GM21381 (cell line): ENCODE results near the gene TRIM56.
"Not testable (repeated sequence)": the region's sequence is repeated elsewhere in the genome, so short reads cannot be mapped to it uniquely, and the experiment has no call there.

Experiments
- ATAC-seq: cut with Tn5 transposase; IDR thresholded peaks from one replicate; pipeline ENCODE4 v1.9.1; 2021; ENCODE audit warnings: mild to moderate bottlenecking, moderate library complexity; ENCODE audit not compliant: unreplicated experiment

The TRIM56 gene

DNA sequence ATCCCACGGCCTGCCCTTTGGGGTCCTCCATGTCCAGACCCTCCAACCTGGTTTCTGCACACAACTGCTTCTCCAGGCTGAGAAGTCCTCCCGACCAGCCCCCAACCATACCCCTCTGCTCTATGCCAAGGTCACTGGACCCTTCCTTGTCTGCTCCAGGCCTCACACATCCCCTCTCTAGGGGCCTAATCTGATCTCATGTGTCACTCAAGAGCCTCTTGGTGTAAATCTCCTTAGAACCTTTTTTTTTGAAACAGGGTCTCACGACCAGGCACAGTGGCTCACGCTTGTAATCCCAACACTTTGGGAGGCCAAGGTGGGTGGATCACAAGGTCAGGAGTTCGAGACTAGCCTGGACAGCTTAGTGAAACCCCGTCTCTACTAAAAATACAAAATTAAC is 24.1 kb downstream of the TRIM56 start:
- ATAC-seq, result no peak

DNA sequence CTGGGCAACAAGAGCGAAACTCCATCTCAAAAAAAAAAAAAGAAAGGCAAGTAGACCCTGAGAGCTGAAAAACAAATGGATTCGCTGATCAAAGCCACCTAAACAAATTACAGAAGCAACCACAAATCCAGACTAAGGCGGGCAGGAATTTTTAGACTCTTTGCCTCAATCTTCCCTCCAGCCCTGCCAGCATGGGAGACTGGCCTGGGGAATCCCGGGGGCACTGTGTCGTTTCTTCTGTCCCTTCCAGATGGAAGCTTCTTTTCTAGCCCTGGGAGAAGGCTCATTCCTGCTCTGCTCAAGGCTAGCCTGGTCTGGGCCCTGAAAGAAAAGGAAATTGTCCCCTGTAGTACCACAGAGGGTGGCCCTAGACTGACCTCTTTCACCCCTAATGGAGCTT is 26.0 kb downstream of the TRIM56 start:
- no peak for ATAC-seq

DNA sequence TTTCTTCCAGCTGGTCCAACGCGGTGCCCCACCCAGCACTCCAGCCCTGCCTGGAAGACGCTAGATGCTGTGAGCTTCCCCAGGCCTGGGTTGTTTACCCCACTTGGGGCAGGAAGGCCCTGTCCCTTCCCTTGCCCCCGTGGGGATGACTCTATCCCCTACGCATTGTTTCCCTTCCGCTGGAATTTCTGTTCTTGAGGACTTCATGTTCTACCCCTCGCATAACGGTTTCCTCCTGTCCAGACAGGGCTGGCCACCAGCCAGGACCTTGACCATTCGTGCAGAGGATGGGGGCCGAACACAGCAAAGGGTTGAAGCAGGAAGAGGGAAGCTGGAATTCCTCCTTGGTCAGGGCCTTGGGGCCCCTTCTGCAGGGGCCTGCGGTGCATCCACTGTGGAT is 27.0 kb downstream of the TRIM56 start:
- ATAC-seq, result no peak

DNA sequence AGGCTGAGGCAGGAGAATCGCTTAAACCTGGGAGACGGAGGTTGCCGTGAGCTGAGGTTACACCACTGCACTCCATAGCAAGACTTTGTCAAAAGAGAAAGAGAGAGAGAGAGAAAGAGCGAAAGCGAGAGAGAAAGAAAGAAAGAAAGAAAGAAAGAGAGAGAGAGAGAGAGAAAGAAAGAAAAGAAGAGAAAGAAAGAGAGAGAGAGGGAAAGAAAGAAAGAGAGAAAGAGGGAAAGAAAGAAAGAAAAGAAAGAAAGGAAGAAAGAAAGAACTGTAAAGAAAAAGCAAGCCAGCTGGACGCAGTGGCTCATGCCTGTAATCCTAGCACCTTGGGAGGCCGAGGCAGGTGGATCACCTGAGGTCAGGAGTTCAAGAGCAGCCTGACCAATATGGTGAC is 27.9 kb downstream of the TRIM56 start:
- not testable (repeated sequence) for ATAC-seq

DNA sequence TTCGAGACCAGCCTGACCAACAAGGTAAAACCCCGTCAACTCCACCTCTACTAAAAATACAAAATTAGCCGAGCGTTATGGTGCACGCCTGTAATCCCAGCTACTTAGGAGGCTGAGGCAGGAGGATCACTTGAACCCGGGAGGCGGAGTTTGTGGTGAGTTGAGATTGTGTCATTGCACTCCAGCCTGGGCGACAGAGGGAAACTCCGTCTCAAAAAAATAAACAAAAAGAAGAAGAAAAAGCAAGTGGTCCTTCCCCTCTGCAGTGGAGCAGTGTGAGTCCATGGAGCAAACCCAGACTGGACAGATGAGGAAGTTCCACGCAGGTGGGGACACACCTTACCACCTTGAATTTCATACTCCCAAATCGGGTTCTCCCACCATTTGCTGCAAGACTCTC is 28.6 kb downstream of the TRIM56 start:
- ATAC-seq, result no peak

DNA sequence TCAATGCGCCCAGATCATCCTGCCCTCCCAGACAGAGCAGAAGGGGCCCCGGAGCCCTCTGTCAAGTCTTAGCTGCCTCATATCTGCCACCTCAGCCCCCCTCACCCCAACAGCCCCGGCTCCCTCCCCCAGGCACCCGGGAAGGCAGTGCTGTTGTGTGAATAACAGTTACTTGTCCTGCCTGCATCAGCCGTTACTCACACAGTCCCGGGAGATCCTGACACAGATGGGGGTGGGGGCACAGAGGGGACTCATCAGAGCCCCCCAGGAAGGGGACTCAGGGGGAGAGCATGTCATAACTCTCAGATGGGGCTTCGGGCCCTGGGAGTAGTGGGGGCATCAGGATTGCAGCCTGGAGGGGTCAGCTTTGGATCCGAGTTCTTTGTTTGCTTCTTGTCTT is 29.2 kb downstream of the TRIM56 start:
- no peak for ATAC-seq

DNA sequence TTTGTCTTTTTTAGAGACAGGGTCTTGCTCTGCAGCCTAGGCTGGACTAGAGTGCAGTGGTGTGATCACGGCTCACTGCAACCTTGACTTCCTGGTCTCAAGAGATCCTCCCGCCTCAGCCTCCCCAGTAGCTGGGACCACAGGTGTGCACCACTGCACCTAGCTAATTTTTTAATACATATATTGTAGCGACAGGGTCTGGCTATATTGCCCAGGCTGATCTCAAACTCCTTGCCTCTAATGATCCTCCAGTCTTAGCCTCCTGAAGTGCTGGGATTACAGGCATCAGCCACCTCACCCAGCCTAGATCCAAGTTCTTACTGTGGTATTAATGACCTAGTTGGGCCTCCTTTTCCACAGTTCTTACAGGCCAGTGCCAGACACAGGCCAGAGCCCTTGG is 29.9 kb downstream of the TRIM56 start:
- no peak for ATAC-seq

DNA sequence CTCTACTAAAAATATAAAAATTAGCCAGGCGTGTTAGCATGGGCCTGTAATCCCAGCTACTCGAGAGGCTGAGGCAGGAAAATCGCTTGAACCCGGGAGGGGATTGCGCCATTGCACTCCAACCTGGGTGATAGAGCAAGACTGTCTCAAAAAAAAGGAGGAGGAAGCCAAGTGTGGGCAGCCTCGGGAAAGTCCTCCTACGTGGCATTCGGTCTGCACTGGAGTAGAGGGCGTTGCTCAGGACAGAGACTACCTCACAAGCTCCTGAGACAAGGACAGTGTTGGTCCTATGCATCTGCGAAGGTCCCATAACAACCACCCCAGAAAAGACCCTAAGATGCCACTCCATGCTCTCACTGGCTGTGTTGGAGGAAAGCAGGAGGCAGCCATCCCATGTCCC is 31.6 kb downstream of the TRIM56 start:
- ATAC-seq, result no peak

DNA sequence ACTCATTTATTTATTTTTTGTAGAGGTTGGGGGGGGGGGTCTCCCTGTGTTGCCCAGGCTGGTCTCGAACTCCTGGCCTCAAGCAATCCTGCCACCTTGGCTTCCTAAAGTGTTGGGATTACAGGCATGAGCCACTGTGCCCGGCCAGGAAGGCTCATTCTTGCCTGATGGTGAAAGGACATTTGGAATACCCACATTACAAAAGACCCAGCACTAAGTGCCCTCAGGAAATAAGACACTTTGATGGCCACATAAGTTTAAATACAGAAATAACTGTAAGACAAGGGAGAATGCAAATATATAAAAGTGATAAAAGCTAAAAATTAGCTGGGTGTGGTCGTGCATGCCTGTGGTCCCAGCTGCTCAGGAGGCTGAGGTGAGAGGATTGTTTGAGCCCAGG is 33.6 kb downstream of the TRIM56 start:
- no peak for ATAC-seq

DNA sequence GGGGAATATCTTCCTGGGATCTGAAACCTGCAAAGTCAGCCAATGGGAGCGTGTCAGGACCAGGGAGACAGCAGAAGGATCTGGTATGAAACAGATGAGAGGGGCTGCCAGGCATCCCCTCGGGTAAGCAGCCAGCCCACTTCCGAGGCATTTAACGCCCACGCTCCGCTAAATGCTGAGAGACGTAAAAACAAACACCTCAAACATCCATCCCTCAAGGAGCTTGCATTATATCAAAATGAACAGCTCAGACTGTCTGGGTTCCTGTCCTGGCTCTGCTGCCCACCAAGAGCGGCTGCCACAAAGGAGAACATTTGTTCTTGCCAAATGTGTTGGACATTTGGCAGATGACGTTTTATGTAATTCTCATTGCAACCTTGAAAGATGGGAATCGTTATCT is 34.6 kb downstream of the TRIM56 start:
- no peak for ATAC-seq

DNA sequence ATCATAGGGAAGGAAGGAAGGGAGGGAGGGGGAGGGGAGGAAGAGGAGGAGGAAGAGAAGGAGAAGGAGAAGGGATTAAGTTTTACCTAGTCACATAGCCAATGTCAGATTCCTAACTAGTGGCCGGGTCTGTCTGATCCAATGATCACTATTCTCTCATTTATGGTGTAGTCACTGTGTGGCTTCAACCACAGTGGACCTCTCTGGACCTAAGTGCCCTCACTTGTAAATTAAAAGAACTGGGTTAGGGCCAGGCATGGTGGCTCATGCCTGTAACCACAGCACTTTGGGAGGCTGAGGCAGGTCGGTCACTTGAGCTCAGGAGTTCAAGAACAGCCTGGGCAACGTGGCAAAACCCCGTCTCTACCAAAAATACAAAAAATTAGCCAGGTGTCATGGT is 35.0 kb downstream of the TRIM56 start:
- no peak for ATAC-seq

DNA sequence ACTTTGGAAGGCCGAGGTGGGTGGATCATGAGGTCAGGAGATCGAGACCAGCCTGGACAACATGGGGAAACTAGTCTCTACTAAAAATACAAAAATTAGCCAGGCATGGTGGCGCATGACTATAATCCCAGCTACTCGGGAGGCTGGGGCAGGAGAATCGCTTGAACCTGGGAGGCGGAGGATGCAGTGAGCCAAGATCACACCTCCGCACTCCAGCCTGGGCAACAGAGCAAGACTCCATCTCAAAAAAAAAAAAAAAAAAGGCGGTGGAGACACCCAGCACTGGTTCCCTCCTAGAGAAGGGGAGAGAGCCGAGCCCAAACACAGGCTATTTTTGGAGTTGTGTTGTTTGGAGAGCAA is 36.3 kb downstream of the TRIM56 start:
- ATAC-seq, result not testable (repeated sequence)

DNA sequence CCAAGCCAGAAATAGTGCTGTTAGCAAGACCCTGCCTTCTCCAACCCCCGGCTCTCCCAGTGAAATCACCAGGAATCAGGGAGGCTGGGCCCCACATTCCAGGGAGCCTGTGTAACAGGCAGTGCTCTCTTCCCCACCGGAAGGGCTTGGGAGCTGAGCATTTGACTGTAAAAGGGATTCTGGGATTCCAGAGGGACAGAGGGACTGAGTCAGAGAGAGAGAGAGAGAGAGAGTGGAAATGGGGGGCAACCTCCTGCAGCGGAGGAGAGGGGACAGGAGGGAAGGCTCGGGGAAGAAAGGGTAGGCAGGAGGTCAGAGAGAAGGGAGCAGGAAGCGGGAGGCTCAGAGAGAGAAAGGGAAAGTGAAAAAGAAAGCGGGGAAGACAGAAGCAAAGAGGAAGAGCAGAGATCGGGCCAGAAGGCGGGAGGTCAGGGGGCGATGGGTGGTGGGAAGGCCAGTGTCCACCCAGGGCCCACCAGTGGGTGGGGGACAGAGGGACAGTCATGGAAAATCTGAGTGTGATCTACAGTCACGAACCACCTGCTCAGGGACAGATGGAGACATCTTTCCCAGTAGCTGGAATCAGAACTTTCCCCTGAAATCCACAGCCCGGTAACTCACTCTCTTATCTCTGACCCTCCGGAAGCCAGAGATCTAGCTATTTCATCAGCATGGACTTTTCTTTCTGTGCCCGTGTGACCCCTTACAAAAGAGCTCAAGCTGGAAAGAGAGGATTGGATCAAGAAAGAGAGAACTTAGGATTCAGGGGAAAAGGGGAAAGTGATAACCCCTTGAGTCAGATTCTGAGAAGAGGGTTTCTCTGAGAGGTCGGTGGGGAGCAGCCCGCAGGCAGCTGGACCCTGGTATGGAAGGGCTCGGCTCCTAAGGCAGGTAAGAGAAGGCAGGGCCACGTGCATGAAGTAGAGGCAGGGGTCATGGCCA is 37.0 kb downstream of the TRIM56 start:
- no peak for ATAC-seq

DNA sequence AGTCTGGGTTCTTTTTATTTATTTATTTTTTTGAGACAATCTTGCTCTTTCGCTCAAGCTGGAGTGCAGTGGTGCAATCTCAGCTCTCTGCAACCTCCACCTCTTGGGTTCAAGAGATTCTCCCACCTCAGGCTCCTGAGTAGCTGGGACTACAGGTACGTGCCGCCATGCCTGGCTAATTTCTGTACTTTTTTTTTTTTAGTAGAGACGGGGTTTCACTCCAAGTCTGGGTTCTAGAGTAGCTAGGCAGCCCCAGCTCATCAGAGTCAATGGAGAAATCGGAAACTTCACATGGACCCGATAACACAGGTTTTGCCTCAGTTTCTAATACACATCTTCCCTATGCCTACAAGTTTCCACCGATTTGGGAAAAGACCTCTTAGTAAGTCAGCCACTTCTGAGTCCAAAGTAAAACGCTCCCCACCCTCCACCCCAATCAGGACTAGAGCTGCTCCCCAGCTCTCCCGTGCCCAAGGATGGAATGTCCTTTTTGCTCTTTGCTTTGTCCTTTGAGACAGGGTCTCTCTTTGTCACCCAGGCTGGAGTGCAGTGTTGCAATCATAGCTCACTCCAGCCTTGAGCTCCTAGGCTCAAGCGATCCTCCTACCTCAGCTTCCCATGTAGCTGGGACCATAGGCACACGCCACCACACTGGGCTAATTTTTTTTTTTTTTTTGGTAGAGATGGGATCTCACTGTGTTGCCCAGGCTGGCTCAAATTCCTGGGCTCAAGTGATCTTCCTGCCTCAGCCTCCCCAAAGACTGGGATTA is 37.8 kb downstream of the TRIM56 start:
- ATAC-seq, result no peak

DNA sequence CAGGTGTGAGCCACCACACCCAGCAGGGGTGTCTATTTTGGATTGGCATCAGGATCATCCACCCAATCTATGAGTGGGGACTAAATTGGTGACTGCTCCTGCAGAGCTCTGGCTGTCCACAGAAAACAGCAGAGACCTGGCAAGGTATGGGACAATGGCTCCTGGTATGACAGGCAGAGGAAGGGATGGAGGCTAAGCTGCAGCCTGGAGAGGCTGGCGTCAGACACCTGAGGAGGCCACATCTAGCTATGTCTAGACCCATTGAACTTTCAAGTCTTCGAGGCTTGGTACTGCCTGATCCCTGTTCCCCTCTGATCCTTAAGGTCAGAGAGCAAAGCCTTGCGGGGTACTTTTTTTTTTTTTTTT is 38.4 kb downstream of the TRIM56 start:
- ATAC-seq, result no peak

DNA sequence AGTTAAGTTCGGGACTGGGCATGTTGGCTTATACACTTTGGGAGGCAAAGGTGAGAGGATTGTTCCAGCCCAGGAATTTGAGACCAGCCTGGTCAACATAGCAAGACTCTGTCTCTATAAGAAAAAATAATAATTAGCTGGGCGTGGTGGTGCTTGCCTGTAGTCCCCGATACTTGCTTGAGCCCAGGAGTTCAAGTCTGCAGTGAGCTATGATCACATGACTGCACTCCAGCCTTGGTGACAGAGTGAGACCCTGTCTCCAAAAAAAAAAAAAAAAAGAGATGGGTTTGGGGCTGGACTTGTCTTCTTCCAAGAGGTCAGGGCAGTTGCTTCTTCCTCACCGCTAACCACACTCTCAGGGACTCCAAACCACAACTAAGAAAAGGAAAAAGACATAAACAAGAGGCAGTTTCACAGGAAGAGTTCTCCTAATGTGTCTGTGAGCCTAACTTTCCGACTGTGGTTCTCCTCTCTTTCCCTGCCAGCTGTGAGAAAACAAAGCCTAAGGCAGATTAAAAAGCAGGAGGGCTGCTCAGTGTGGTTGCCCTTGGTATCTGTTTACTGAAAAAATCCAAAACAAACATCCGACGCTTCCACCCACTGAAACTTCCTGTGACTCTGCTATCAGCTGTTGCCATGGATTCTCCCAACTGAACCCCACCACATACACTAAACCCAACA is 39.2 kb downstream of the TRIM56 start:
- no peak for ATAC-seq

DNA sequence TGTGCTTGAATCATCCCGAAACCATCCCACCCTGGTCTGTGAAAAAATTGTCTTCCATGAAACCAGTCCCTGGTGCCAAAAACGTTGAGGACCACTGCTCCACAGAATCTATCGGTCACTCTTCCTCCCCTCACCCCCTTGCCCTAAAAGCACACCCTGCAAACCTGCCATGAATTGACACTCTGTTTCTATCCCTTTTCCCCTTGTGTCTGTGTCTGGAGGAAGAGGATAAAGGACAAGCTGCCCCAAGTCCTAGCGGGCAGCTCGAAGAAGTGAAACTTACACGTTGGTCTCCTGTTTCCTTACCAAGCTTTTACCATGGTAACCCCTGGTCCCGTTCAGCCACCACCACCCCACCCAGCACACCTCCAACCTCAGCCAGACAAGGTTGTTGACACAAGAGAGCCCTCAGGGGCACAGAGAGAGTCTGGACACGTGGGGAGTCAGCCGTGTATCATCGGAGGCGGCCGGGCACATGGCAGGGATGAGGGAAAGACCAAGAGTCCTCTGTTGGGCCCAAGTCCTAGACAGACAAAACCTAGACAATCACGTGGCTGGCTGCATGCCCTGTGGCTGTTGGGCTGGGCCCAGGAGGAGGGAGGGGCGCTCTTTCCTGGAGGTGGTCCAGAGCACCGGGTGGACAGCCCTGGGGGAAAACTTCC is 40.8 kb downstream of the TRIM56 start:
- peak; percentile 66 for ATAC-seq

DNA sequence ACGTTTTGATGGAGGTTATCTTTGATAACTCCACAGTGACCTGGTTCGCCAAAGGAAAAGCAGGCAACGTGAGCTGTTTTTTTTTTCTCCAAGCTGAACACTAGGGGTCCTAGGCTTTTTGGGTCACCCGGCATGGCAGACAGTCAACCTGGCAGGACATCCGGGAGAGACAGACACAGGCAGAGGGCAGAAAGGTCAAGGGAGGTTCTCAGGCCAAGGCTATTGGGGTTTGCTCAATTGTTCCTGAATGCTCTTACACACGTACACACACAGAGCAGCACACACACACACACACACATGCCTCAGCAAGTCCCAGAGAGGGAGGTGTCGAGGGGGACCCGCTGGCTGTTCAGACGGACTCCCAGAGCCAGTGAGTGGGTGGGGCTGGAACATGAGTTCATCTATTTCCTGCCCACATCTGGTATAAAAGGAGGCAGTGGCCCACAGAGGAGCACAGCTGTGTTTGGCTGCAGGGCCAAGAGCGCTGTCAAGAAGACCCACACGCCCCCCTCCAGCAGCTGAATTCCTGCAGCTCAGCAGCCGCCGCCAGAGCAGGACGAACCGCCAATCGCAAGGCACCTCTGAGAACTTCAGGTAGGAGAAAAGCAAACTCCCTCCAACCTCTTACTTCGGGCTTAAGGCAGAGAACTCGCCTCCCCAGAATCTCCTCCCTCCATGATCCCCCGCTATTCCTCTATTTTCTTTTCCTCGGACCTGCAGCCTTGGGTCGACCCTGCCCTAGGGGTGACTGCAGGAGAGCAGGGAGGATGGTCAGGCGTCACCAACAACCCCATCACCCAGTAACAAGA is 41.6 kb downstream of the TRIM56 start, which contains the start of gene SERPINE1:
TSS of gene SERPINE1 (plus strand) at position 454 of the 809 bp plus-strand sequence. CDS start 1,290 bp downstream, outside the sequence.
- ATAC-seq, result peak; percentile 43

DNA sequence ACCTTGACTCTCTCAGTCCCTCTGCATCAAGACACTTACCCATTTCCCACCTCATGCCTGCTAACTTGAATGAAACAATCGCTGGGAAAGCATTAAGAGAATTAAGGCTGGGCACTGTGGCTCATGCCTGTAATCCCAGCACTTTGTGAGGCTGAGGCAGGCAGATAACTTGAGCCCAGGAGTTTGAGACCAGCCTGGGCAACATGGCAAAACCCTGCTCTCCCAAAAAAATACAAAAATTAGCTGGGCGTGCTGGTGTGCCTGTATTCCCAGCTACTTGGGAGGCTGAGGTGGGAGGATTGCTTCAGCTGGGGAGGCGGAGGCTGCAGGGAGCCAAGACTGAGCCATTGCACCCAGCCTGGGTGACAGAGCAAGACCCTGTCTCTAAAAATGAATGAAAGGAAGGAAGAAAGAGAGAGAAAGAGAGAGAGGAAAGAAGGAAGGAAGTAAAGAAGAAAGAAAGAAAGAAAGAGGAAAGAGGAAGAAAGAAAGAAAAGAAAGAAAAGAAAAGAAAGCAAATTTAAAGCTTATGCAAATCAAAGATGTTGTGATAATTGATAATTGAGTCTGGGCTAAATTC is 42.3 kb downstream of the TRIM56 start:
- ATAC-seq, result no peak
